ENCODE data around the gene MAST3. TPM values are rescaled to one million over a fixed set of nuclear protein-coding genes. Genes with fewer than 3 reads are reported as not detected.

Gene MAST3
- polyA plus RNA-seq, 4 donors = 4.2 to 8.3 (median 4.9) TPM

- DNase-seq (ENCODE audit: low read depth in 4 of 4, low spot score in 3 of 4) = no peak
These were observed 34.4 kb downstream of the MAST3 start for GRCh38 chr19:18131841-18132596.

DNA sequence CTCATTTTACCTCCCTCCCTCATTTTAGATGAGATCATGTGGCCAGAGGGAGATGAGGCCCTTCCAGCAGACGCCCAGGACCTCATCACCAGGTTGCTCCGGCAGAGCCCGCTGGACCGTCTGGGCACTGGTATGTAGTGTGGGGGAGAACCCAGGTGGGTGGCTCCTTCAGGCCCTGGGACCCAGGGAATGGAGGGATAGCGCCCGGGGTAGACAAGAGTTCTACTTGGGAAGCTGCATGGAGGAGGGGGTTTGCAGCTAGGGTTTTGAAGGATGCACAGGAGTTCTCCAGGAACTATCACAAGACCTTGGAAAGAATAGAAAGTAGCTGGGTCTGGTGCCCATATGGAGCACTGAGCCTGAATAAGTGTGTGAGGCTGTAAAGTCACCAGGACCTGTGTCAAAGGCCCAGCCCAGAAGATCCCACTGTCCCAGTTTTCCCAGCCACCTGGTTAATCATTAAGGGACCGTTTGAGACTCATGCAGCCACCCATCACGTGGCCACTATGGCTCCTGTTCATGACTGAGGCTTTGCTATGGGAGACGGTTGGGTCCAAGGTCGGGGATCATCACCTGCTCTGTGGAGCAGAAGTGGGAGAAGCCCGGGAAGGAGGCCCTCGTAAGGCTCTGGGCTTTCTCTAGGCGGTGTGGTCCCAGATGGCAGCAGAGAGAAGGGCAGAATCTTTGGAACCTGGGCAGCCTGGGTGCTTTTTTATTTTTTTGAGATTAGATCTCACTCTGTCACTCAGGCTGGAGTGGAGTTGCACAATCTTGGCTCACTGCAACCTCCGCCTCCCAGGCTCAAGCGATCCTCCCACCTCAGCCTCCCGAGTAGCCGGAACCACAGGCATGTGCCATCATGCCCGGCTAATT, 38.4 kb downstream of the MAST3 start:
- DNase-seq (ENCODE audit: low read depth in 4 of 4, low spot score in 3 of 4) = no peak

DNA sequence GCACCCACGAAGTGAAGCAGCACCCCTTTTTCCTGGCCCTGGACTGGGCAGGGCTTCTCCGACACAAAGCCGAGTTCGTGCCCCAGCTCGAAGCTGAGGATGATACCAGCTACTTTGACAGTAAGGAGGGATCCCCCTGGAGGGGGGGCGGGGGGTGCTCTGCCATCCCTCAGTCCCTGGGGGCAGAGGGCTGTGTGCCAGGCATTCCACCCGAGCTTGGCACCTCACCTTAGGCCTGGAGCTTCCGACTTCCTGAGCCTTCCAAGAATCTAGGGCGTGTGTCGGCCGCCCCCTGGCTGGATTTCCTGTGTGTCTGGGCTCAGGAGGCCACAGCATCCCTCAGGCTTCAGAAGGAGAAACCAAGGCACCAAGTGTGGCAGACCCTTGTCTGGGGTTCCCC, 39.7 kb downstream of the MAST3 start:
- no peak for DNase-seq (ENCODE audit: low read depth in 4 of 4, low spot score in 3 of 4)

GRCh38 chr19:18137657-18138339, 40.2 kb downstream of the MAST3 start:
- DNase-seq (ENCODE audit: low read depth in 4 of 4, low spot score in 3 of 4) = no peak

- no peak for DNase-seq (ENCODE audit: low read depth in 4 of 4, low spot score in 3 of 4)
These were observed 42.9 kb downstream of the MAST3 start for GRCh38 chr19:18140473-18140872.

GRCh38 chr19:18141031-18141430, 43.5 kb downstream of the MAST3 start:
- no peak for DNase-seq (ENCODE audit: low read depth in 4 of 4, low spot score in 3 of 4)

DNA sequence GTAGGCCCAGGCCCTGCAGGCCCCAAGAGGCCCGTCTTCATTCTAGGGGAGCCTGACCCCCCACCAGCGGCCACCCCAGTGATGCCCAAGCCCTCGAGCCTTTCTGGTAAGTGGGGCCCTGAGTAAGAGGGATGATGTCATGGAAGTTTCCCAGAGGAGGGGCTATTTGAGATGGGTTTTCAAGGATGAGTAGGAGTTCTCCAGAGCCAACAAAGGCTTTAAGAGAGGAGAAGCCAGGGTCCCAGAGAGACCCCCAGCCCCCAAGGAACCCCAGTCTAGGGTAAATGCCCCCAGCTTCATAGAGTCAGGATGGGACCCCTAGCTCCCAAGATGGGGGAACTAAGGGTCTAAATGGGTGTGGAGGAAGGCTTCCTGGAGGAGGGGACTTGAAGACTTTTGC, 46.3 kb downstream of the MAST3 start:
- no peak for DNase-seq (ENCODE audit: low read depth in 4 of 4, low spot score in 3 of 4)

GRCh38 chr19:18144361-18144760, 46.8 kb downstream of the MAST3 start:
- DNase-seq (ENCODE audit: low read depth in 4 of 4, low spot score in 3 of 4) = no peak

DNA sequence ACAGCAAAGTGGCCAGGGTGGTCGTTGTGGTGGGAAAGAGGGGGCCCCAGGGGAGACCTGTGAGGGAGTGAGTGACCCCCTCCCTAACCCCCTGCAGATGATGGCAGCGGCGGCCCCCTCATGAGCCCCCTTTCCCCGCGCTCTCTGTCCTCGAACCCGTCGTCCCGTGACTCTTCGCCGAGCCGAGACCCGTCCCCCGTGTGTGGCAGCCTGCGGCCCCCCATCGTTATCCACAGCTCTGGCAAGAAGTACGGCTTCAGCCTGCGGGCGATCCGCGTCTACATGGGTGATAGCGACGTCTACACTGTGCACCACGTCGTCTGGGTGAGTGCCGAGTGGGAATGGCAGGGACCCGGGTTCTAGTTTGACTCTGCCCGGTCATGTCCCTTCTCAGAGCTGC, 47.3 kb downstream of the MAST3 start:
- DNase-seq (ENCODE audit: low read depth in 4 of 4, low spot score in 3 of 4) = no peak

DNA sequence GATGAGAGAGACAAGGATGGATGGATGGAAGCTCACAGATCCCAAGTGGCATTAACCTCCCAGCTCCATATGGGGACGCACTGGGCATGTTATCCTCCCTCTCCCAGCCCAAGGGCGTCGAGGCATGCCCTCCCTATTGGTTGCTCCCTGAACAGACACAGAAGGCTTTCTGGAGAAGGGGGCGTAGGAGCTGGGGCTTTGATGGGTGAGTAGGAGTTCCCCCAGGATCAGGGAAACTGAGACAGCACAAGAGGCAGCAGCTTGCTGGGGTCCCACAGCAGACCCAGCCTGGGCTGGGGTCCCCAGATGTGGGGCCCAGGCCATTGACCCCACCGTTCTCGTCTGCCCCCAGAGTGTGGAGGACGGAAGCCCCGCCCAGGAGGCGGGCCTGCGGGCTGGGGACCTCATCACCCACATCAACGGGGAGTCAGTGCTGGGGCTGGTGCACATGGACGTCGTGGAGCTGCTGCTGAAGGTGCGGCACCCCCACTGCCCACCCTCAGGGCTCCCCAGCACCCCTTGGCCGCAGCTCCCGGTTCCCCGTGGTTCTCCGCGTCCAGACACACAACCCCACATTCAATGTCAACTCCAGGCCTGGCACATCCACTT, 47.9 kb downstream of the MAST3 start:
- DNase-seq (ENCODE audit: low read depth in 4 of 4, low spot score in 3 of 4) = no peak

DNA sequence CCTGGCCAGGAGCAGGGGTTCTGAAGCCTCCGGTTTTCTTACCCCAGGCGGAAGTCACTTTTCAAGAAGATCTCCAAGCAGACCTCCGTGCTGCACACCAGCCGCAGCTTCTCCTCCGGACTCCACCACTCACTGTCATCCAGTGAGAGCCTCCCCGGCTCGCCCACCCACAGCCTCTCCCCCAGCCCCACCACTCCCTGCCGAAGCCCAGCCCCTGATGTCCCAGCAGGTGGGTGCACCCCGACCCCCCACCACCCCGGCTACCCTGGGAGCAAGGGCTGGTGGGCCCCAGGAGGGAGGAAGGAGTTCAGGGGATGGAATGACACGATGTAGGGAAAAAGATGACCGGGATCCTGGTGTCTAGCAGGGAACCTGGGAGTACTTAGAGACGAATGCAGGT, 49.8 kb downstream of the MAST3 start:
- no peak for DNase-seq (ENCODE audit: low read depth in 4 of 4, low spot score in 3 of 4)

DNA sequence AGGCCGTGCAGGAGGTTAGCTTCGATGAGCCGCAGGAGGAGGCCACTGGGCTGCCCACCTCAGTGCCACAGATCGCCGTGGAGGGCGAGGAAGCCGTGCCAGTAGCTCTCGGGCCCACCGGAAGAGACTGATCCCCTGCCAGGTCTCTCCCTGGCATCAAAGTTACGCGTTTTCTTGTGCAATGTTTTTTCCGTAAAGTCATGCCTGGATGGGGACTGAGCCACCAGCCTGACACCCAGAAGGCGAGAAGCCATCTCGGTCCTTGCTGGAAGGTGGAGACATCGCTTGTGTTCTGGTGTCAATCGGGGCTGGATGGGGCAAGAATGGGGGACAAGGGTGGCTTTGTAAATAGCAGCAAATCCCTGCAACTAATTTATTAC, 52.0 kb downstream of the MAST3 start:
- no peak for DNase-seq (ENCODE audit: low read depth in 4 of 4, low spot score in 3 of 4)

DNA sequence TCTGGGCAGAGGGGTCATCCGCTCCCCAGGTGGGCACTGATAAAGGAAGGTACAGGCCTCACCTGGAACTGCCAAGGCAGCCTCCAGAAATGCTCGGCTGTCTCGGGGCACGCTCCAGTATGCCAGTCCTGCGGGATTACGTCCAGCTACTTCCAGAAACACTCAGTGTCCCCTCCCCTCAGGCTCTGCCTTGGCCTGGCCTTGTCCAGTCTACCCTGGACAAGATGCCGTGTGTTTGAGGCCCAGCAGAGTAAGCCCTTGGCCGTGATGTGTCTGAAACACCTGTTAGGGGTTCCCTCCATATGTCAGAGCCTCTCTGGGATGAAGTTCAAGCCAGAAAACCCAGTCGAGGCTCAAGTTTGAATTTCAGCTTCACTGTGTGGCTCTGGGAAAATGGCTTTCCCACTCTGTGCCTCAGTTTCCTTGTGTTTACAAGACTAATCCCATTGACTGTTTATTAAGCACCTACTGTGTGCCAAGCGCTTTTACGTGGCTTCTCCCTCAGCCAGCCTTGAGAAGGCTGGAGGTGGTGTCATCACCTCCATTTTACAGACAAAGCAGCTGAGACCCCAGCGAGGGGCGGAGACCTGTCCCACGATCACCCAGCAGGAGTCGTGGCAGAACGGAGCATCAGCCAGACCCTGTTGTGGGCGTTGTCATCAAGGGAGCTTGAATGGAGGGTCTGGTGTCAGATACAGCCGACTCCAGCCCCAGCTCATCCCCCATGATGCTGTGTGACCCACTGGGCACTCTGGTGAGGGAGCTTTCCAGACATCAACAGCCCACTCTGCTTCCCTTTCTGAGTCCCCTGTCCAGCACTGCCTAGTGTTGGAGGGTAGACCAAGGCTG, 53.4 kb downstream of the MAST3 start:
- no peak for DNase-seq (ENCODE audit: low read depth in 4 of 4, low spot score in 3 of 4)

GRCh38 chr19:18152442-18152816, 54.9 kb downstream of the MAST3 start:
- peak; percentile 95 to 97 (median 96) for DNase-seq (ENCODE audit: low read depth in 4 of 4, low spot score in 3 of 4)

DNA sequence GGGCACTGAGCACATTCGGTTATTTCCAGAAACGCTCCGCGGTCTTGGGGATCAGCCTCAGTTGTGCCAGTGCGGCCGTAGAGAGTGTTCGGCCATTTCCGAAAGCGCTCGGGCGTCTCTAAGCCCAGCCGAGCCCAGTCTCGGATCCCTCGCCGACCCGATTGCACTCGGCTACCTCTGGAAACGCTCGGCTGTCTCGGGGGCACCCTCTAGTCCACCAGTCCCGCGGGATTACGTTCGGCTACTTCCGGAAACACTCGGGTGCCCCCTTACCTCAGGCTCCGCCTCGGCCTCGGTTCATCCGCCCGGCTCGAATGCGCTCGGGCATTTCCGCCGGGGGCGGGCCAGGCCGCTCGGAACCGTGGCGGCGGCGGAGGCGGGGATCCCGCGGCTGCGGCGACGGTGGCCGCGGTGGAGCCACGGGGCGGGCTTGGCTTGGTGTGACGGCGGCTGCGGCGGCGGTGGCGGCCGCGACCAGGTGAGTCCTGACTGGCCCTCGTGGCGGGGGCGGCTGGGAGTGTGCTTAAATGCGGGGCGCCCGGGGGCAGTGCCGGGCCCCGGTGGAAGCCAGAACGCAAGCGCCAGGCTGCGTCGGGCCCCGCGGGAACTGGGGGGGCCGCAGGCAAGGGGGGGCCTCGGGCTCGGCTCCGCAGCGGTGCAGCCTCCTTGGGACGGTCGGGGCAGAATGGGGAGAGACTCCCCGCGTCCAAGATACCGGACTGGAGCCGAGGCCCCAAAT, 55.4 kb downstream of the MAST3 start, which contains the start of gene PIK3R2:
TSS of gene PIK3R2 (plus strand) at position 347 of the 739 bp plus-strand sequence. CDS start 2,717 bp downstream, outside the sequence.
- peak; percentile 98 to 100 (median 99) for DNase-seq (ENCODE audit: low read depth in 4 of 4, low spot score in 3 of 4)

GRCh38 chr19:18153556-18154134, 56.1 kb downstream of the MAST3 start:
- DNase-seq (ENCODE audit: low read depth in 4 of 4, low spot score in 3 of 4) = no peak

DNA sequence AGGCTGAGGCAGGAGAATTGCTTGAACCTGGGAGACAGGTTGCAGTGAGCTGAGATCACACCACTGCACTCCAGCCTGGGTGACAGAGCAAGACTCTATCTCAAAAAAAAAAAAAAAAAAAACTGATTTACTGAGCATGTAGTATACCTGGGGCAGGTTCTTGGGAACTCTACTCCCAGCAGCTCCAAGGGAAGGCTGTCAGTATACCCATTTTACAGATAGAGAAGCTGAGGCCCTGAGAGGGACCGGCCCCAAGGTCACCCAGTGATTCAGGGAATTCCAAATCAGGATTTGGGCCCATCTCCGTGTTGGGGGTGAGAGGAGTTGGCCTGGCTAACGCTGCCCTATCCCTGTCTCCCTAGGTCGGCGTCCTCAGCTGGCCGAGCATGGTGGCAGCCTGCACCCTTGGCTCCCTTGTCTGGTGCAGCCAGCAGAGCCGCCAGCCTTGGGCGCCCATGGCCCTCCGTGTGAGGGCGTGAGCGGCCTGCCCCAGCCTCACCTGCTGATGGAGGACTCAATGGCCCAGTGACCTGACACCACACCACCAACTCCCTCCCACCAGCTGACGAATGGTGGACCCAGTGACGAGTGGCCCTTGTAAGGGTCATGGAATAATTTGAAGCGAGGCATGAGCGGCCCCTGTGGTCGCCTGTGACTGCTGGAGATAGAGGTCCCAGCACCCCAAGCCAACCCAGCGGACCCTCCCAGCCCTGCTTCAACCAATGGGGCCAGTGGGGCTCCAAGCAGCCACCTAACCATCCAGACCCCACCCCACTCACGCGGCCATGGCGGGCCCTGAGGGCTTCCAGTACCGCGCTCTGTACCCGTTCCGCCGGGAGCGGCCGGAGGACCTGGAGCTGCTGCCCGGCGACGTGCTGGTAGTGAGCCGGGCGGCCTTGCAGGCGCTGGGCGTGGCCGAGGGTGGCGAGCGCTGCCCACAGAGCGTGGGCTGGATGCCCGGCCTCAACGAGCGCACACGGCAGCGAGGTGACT, 57.8 kb downstream of the MAST3 start:
- no peak for DNase-seq (ENCODE audit: low read depth in 4 of 4, low spot score in 3 of 4)

DNA sequence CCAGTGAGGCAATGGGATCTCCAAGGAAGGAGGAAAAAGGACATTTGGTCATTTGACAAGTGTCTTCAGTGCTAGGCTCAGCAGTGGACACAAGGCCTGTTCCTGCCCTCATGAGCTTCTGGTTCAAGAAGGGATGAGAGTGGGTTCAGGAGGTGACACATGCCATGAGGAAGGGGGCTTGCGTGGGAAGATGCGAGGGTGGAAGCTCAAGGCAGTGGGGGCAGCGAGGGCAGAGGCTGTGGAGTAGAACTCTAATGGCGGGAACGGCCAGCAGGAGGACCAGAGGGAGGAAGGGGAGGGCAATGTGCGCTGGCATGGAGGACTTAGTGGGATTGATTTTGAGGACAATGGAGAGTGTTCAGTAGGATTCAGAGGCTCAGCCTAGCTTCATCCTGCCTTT, 58.7 kb downstream of the MAST3 start:
- no peak for DNase-seq (ENCODE audit: low read depth in 4 of 4, low spot score in 3 of 4)
